NCI-H187 (cell line): ENCODE measurements around the gene CLNK.

Experiments
- DNase-seq, 2 experiments: peaks; one replicate each; lab custom pipeline; 2025; lab: John Stamatoyannopoulos, UW

The CLNK gene

GRCh38 chr4:10521424-10521823 lies 163.1 kb downstream of the CLNK start:
- DNase-seq = peak in 1 of 2 experiments; percentile 28

- no peak for DNase-seq
These were observed 174.8 kb downstream of the CLNK start for GRCh38 chr4:10509733-10510132.

GRCh38 chr4:10506077-10506476 lies 178.5 kb downstream of the CLNK start:
- DNase-seq = no peak

GRCh38 chr4:10504570-10505179 lies 179.9 kb downstream of the CLNK start:
- no peak for DNase-seq

- DNase-seq = no peak
These were observed 181.9 kb downstream of the CLNK start for GRCh38 chr4:10502717-10503116.

- no peak for DNase-seq
These were observed 183.8 kb downstream of the CLNK start for GRCh38 chr4:10500776-10501175.

- DNase-seq = no peak
These were observed 188.4 kb downstream of the CLNK start for GRCh38 chr4:10496200-10496599.

- DNase-seq = no peak
These were observed 188.9 kb downstream of the CLNK start for GRCh38 chr4:10495651-10496050.

GRCh38 chr4:10492464-10492863 lies 192.1 kb downstream of the CLNK start:
- no peak for DNase-seq

- no peak for DNase-seq
These were observed 193.2 kb downstream of the CLNK start for GRCh38 chr4:10491401-10491800.

GRCh38 chr4:10490996-10491395 lies 193.6 kb downstream of the CLNK start:
- DNase-seq = no peak

- no peak for DNase-seq
These were observed 201.7 kb downstream of the CLNK start for GRCh38 chr4:10482913-10483312.

GRCh38 chr4:10480616-10481015 lies 204.0 kb downstream of the CLNK start:
- no peak for DNase-seq

GRCh38 chr4:10478621-10479020 lies 205.9 kb downstream of the CLNK start:
- no peak for DNase-seq

GRCh38 chr4:10470505-10470904 lies 214.1 kb downstream of the CLNK start:
- no peak for DNase-seq

GRCh38 chr4:10466161-10466560 lies 218.4 kb downstream of the CLNK start:
- no peak for DNase-seq

GRCh38 chr4:10462876-10463275 lies 221.7 kb downstream of the CLNK start:
- no peak for DNase-seq

GRCh38 chr4:10461850-10462400 lies 222.6 kb downstream of the CLNK start:
- no peak for DNase-seq

- no peak for DNase-seq
These were observed 223.3 kb downstream of the CLNK start for GRCh38 chr4:10461091-10461849.

- no peak for DNase-seq
These were observed 224.1 kb downstream of the CLNK start for GRCh38 chr4:10460313-10461047.

- DNase-seq = no peak
These were observed 225.3 kb downstream of the CLNK start for GRCh38 chr4:10459305-10459704.

- no peak for DNase-seq
These were observed 226.4 kb downstream of the CLNK start for GRCh38 chr4:10458177-10458576.
